Measurements from ENCODE around the gene SELPLG. TPM values are rescaled to one million over a fixed set of nuclear protein-coding genes. Genes with fewer than 3 reads are reported as not detected.
"Not testable (repeated sequence)": the region's sequence is repeated elsewhere in the genome, so short reads cannot be mapped to it uniquely, and the experiment has no call there.

Gene SELPLG
- total RNA-seq, 1 experiment from 2014 or later = 1.1 TPM

DNA sequence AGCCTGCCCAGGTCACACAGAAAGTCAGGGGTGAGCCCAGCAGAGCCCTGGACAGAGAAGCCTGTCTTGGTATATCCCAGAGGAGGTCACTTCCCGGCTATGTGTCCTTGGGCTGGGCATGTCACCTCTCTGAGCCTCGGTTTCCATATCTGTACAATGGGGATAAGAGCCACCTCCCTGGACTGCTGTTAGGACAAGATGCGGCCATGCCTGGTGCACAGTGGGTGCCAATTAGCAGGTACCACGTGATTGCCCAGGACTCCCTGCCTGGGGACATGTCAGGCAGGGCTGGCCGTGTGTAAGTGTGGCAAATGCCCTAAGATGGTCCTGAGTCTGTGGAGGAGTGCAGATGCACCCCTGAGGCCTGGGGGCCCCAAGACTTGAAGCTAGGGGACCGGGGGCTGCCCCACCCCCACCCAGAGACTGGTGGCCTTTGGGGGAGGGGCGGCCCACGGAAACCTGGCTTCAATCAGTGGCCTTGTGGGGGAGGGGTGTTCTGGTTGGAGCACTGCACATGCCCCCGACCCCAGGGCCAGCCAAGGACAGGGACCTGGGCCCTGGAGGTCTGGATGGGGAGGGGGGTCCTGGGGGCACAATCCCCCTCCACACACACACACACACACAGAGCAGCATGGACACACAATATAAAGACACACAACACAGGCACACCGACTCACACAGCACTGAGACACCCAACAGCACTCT is 36.7 kb downstream of the SELPLG start:
- in situ Hi-C loops (cut with HindIII; ENCODE audit: low sequenced_read_pairs) = no loop called here
- DNase-seq (ENCODE audit: low spot score) = no peak

DNA sequence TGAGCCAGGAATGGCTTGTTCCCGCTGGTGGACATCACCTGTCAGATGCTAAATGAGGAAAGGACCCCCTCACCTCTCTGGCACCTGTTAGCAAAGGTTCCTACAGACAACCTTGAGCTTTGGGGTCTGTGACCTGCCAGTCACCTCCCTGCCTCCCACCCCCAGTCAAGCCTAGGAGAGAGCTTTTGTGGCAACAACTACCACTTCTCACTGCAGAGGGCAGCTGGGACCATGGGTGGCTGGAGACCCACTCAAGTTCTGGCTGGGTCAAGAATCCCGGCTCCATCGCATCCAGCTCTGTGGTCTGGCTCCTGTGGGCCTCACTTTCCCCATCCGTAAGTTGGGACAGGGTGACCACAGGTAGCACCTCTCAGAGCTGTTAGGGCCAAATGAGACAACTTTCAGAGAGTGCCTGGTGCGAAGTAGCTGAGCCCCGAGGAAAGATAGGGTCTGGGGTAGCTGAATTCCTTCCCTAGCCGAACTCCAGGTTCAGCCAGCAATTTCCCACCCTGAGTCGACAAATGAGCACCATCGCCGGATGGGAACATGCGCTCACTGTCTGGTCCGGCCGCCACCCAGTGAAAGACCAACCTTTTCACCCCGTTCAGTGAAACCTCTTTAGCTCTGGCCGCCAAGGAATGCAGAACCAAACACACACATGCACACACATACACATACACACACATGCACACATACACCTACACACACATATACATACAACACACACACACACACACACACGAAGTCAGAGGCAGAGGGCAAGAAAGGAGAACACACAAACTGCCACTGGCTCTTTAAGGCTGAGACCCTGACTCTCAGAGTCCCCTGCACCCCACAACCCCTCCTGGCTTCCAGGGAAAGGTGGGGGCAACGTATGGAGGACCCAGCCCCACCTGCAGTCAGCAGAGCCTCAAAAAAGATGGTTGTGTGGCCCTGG is 37.7 kb downstream of the SELPLG start:
- in situ Hi-C loops (cut with HindIII; ENCODE audit: low sequenced_read_pairs) = no loop called here
- no peak for DNase-seq (ENCODE audit: low spot score)

DNA sequence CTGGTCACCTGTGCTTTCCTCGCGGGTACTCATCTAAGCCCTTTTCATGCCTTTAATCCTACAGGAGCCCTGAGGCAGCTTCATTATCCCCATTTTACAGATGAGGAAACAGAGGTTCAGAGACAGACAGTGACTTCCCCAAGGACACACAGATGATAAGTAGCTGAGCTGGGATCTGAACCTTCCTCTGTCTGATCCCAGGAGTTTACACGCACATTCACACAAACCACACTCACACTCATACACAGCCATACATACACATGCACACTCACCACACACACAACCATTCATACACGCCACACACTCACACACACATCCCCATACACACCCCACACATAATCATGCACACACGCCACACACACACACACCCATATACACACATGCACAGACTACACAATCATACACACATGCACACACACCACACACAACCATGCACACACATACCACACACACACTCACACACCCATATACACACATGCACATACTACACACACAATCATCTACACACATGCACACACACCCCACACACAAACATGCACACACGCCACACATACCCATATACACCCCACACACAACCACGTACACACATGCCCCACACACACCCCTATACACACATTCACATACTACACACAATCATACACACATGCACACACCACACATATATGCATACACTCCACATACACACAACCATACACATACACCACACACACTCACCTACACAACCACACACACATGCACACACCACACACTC is 38.6 kb downstream of the SELPLG start:
- no peak for DNase-seq (ENCODE audit: low spot score)
- in situ Hi-C loops (cut with HindIII; ENCODE audit: low sequenced_read_pairs) = no loop called here

DNA sequence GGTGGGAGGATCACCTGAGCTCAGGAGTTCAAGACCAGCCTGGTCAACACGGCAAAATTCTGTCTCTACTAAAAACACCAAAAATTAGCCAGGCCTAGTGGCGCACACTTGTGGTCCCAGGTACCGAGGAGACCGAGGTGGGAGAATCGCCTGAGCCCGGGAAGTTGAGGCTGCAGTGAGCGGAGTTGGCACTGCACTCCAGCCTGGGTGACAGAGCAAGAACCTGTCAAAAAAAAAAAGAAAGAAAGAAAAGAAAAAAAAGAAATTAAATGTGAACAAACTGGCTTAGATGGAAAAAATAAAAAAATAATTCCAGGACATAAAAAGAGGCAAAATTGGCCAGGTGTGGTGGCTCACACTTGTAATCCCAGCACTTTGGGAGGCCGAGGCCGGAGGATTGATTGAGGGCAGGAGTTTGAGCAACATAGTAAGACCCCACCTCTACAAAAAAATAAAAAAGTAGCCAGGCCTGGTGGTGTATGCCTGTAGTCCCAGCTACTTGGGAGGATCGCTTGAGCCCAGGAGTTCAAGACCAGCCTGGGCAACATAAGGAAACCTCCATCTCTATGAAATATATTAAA is 39.3 kb downstream of the SELPLG start:
- in situ Hi-C loops (cut with HindIII; ENCODE audit: low sequenced_read_pairs) = no loop called here
- no peak for DNase-seq (ENCODE audit: low spot score)

DNA sequence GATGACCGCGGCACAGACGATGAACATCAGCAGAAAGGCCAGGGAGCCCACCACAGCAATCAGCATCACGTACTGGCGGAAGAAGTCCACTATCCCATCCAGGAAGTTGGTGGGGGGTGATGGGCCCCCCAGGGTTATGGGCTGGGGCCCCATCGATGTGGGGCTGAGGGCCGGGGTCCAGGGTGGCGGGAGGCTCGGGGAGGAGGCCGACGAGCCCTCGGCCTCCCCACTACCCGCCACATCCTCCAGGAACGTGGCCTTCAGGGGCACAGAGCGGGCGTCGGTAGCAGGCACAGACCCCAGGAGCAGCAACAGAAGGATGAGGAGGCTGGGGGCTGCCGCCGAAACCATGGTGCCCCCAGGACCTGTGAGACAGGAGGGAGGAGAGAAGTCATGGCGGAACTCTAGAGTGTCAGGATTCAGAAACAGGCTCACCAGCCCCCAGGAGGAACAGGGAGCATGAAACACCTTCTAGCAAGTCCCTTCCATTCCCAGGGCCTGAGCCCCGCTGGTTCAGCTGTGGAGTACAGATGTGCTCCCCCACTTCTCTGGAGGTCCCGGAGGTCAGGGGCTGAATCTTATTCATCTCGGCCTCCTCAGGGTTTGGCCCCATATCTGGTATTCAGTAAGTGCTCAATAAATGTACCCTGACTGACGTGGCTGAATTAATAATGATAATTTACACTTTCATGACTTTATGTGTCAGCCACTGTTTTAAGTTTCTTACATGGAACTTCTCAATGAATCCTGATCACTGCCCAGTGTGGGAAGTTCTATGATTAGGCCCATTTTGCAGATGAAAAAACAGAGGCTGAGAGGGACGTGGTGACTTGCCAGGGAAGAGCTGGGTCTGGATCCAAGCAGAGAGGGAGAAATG is 41.4 kb downstream of the SELPLG start:
- no peak for DNase-seq (ENCODE audit: low spot score)
- in situ Hi-C loops (cut with HindIII; ENCODE audit: low sequenced_read_pairs) = no loop called here

DNA sequence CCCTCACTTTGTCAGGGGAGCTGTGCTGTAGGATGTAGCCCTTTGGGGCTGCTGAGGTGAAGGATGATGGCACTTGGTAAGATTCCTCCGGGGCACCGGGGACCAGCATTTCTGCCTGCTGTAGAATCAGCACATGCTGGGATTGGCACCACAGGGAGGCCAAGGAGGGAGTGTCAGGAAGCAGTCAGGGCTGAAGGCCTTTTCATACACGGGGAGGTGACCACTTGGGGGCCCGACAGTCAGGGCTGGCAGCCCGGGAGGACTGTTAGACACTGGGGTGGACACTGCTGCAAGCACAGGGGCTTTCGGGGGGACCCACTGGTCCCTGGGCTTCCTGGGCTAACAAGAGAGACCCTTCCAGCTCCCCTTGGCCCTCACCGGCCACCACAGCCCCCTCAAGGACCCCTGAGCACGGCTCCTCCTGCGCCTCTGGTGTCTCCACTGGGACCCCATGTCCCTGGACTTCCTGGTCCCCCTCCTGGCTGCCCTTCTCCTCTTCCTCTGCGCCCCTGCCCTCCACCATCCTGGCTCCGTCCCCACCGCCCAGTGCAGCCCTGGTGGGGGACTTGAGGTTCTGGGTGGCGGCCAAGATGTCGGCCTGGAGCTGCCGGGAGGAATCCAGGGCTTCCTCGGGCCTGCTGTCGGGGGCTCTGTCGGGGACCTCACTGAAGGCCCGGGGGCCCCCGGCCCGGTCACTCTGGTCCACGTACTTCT is 42.3 kb downstream of the SELPLG start:
- no peak for DNase-seq (ENCODE audit: low spot score)
- in situ Hi-C loops (cut with HindIII; ENCODE audit: low sequenced_read_pairs) = no loop called here

DNA sequence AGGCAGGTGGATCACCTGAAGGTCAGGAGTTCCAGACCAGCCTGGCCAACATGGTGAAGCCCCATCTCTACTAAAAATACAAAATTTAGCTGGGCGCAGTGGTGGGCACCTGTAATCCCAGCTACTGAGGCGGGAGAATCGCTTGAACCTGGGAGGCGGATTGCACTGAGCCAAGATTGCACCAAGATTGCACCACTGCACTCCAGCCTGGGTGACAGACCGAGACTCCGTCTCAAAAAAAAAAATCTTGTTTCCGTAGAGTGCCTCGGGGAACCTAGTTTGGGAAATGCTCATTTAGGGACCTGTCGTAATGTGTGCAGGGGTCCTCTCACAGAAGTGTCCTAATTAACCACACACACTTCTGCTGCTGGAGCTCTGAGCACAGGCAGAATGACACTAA is 43.2 kb downstream of the SELPLG start:
- in situ Hi-C loops (cut with HindIII; ENCODE audit: low sequenced_read_pairs); DNase-seq (ENCODE audit: low spot score): not testable (repeated sequence)

DNA sequence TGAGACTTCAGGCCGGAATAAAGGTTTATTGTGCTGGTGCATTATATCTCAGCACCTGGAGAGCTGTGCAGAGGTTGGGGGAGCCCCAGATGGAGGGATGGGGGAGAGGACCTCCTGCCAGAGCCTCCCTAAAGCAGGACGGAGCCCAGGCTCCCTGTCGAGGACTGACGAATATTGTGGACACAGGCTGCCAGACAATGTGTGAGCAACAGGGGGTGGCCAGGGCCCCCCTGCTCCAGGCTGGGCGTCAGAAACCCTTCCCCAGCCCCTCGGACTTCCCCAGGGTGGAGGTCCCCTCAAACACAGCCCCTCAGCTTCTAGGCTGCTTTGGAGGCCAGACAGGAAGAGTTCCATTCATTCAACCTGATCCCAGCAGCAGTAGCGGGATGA is 43.9 kb downstream of the SELPLG start:
- no peak for DNase-seq (ENCODE audit: low spot score)
- in situ Hi-C loops (cut with HindIII; ENCODE audit: low sequenced_read_pairs) = no loop called here

DNA sequence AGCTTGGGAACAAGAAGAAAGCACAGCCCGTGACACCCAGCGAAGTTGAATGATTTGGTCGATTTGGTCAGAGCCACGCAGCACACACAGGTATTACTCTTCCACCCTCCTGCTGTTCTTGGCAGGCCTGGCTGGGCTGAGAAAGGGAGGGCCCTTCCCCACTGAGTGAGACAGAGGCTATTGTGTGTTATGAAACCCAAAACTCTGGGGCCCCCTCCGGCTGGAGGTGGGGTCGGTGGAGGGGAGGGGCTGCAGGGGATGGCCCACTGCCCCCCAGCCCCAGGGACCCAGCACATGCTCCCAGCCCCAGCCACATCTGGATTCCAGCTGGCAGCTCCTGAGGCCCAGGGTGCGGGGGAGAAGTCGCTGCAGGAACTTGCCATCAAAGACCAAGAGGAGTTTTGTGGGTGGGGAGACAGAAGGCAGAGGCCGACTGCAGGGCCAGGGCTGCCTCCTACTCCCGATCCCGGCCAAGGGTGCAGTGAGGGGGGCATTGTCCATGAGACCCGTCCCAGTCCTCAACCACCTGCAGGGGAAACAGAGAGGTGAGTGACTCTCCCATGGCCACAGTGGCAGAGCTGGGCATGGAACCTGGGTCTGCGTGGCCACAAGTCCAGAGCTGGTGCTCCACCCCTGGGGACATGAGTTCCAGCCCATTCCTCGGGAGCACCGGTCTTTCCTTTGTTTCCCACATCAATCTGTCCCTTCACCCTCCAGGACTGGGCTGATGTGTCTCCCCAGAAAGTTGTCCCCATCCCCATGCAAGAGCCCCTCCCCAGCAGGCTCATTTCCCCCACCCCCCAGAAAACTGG is 44.5 kb downstream of the SELPLG start:
- in situ Hi-C loops (cut with HindIII; ENCODE audit: low sequenced_read_pairs) = no loop called here
- DNase-seq (ENCODE audit: low spot score) = no peak

DNA sequence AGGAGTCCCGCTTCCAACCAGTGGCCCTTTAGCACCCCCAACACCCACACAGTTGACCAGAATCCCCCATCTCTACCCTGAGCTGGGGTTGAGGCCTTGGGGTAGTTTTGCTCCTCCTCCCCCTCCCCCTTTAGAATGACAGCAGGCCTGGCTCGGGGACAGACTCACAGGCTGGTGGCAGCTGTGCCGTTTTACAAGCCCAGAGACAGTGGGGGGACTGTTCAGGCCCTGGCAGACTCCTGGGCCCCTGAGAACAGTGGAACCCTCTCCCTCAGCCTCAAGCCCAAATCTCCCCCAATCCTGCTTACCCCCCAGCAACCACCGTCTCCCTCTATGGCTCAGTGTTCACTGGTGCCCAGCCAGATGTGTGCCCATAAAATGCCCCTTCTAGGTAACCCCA is 45.9 kb downstream of the SELPLG start:
- in situ Hi-C loops (cut with HindIII; ENCODE audit: low sequenced_read_pairs) = no loop called here
- DNase-seq (ENCODE audit: low spot score) = no peak

DNA sequence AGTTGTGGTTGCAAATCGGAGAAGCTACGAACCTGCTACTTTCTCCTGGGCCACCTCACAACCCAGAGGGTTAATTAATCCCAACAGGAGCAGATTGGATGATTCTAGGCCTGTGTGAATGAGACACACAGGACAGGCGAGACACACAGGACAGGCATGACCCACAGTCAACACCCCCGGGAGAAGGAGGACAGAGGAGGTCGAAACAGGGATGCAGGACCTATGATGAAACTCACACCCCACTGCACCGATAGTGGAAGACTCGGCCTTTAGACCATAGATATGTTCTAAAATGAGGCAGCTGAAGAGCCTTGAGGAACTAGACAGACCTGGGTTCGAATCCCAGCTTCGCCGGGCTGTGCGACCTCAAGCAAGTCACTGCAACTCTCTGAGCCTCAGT is 47.4 kb downstream of the SELPLG start:
- in situ Hi-C loops (cut with HindIII; ENCODE audit: low sequenced_read_pairs) = no loop called here
- no peak for DNase-seq (ENCODE audit: low spot score)

DNA sequence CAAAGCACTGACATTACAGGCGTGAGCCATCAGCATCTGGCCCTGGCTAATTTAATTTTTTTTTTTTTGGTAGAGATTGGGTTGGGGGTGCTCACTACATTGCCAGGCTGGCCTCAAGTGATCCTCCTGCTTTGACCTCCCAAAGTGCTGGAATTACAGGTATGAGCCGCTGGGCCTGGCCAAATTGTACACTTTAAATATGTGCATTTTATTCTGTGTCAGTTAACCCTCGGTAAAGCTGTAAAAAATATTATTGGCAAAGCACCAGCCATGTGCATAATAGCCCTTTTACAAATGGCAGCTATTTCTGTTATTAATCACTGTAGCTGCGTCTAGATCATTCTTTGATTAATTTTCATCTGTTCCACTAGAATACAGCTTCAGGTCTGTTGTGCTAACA is 47.8 kb downstream of the SELPLG start:
- in situ Hi-C loops (cut with HindIII; ENCODE audit: low sequenced_read_pairs) = no loop called here
- no peak for DNase-seq (ENCODE audit: low spot score)

DNA sequence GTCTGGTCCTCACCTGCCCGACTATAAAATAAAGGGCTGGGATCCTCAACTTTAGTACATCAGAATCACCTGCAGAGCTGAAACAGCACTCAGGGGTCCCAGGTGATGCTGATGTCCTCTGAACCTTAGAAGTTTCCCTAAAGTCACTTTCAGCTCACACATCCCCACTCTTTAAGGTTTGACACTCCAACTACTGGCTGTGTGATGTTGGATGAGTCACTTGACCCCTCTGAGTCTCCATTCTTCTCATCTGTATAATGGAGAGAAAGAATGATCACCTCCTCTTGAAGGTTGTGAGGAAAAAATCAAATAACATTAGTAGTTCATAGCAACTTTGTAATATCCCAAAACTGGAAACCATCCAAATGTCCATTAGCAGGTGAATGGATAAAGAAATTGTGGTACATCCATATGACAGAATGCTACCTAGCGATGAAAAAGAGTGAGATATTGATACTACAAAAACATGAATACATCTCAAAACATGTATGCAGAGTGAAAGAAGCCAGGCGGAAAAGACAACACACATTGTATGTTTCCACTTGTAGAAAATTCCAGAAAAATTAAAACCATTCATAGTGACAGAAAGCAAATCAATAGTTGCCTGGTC is 49.1 kb downstream of the SELPLG start:
- in situ Hi-C loops (cut with HindIII; ENCODE audit: low sequenced_read_pairs) = no loop called here

DNA sequence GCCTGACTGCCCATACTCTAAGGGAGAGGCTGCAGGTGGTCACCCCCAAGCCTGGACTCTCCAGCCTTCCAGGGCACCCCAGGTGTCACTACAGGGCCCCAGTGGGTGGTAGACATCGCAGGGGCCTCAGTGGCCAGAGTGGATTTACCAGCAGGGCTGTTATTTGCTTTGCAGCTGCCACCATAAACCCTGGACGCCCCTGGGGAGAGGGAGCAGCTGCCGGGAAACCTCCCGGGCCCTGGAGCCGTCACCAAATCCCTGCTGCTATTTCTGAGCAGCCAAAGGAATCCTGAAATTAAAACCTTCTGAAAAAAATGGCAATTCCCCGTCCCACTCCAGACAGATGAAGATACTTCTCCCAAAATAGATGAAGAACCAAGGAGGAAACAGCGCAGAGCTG is 49.7 kb downstream of the SELPLG start:
- no peak for DNase-seq (ENCODE audit: low spot score)
- in situ Hi-C loops (cut with HindIII; ENCODE audit: low sequenced_read_pairs) = no loop called here

More for the DNA sequence above, 49.1 kb downstream of the SELPLG start:
- no peak for DNase-seq (ENCODE audit: low spot score)

DNA sequence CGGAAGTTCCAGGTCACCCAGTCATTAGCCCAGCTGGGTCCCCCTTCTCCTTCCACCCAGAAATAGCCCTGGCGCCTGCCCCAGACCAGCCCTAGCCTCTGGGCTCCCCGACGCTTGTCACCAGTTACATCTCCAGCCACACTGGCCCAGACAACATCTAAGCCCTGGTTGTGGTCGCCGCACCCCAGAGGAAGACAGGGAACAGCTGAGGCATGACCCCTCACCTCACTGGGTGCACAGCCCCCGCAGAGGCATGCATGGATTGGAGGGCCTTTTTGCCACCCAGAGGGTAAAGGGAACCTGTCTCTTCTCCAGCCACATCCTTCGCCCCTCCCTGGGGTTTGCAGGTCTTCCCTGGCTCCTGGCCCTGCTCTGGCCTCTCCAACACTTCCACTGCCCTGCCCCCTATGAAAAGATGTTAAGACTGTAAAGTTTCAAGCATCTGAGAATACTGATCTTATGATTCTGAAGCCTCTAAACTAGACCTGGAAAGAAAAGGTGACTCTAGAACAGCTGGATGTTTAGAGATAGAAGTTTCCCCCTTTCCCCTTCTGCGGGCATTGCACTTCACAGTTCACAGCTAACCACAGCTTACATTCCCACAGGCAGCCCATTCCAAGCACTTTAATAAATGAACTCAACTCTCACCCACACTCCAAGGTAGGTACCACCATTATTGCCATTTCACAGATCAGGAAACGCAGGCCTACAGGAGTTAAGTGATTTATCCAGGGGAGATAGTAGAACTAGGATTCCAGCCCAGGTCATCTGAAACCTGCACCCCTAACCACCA is 50.5 kb downstream of the SELPLG start:
- no peak for DNase-seq (ENCODE audit: low spot score)
- in situ Hi-C loops (cut with HindIII; ENCODE audit: low sequenced_read_pairs) = no loop called here

DNA sequence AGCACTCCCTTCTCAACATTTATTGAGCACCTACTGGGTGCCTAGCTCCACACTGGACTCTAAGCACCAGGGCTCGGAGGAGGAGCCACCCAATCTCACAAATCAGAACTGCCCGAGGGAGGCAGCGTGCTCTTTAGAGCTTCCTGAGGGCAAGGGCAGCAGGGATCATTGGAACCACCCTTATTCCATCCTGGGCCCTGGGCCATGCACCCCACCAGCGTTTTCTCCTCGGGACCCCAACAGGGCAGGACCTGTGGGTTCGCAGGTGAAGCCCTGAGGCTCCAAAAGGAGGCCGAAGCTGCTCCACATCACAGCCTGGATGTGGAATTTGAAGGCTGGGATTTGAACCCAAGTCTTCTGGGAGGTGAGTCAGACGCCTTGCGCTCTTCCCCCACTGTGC is 51.2 kb downstream of the SELPLG start:
- DNase-seq (ENCODE audit: low spot score) = no peak
- in situ Hi-C loops (cut with HindIII; ENCODE audit: low sequenced_read_pairs) = no loop called here

Data from G401 (cell line).